Stimulated activated naive B cell treated with anti-CD40 and anti-IgM and Interleukin-4, amounts not matched to agents 10 μg/mL and 1 μg/mL and 100 μg/mL, for 72 hours (primary cell): Measurements from ENCODE around the gene ADK.
A peak's percentile ranks its signal among the peaks of the same experiment; 100 is the strongest.

Experiments
- ATAC-seq, 2 donors: fragments of 150-1000 bp; cut with Tn5 transposase; replicated peaks; 2 replicates each; pipeline ENCODE4 v1.10.0; 2021; ENCODE audit warnings: moderate library complexity in 1 of 2
- DNase-seq: peaks from one replicate; pipeline ENCODE4 v3.0.0; 2021
- H3K27ac Mint-ChIP-seq: one replicate; pipeline ENCODE4 v1.8.0; 2022; ENCODE audit warnings: mild to moderate bottlenecking, mixed read lengths
- H3K27me3 Mint-ChIP-seq, 2 donors: one replicate each; pipeline ENCODE4 v1.8.0; 2022; ENCODE audit warnings: mixed read lengths in 2 of 2
- H3K36me3 Mint-ChIP-seq, 2 donors: one replicate each; pipeline ENCODE4 v1.8.0; 2022; ENCODE audit warnings: mixed read lengths in 2 of 2, mild to moderate bottlenecking in 1 of 2
- H3K4me1 Mint-ChIP-seq, 2 donors: one replicate each; pipeline ENCODE4 v1.8.0; 2022; ENCODE audit warnings: mixed read lengths in 2 of 2, mild to moderate bottlenecking in 1 of 2
- H3K4me3 Mint-ChIP-seq, 2 donors: one replicate each; pipeline ENCODE4 v1.8.0; 2022; ENCODE audit warnings: mild to moderate bottlenecking in 2 of 2, mixed read lengths in 2 of 2, moderate library complexity in 1 of 2
- H3K9me3 Mint-ChIP-seq, 2 donors: one replicate each; pipeline ENCODE4 v1.8.0; 2022; ENCODE audit warnings: mixed read lengths in 2 of 2, mild to moderate bottlenecking in 1 of 2

ADK gene

GRCh38 chr10:74153676-74154075 lies 2.7 kb downstream of the ADK start:
- Mint-ChIP-seq H3K27ac (no peak overlapping the region), H3K4me1 (peaks cover 33 to 51% of the 10 kb centered on the region in 2 donors), H3K36me3 (peaks cover 3 to 11% of the 10 kb centered on the region in 2 donors), H3K4me3 (peak overlapping the region; percentile 14 to 16), H3K9me3 (no peaks in the 10 kb centered on the region), H3K27me3 (no peaks in the 10 kb centered on the region)
- ATAC-seq (no peak), DNase-seq (no peak)

GRCh38 chr10:74156919-74157289 lies 5.9 kb downstream of the ADK start:
- DNase-seq (no peak), ATAC-seq (peak in 1 of 2 donors; percentile 71)
- peaks cover 42 to 71% of the 10 kb centered on the region in 2 donors for H3K4me1 Mint-ChIP-seq
- no peak overlapping the region for H3K4me3 Mint-ChIP-seq
- no peaks in the 10 kb centered on the region for H3K9me3 Mint-ChIP-seq
- peak overlapping the region; percentile 69 for H3K27ac Mint-ChIP-seq
- H3K36me3 Mint-ChIP-seq: peaks cover 11 to 18% of the 10 kb centered on the region in 2 donors
- H3K27me3 Mint-ChIP-seq: no peaks in the 10 kb centered on the region

GRCh38 chr10:74160013-74160412 lies 9.0 kb downstream of the ADK start:
- peaks cover 21 to 28% of the 10 kb centered on the region in 2 donors for H3K36me3 Mint-ChIP-seq
- ATAC-seq: no peak
- peaks cover 36 to 68% of the 10 kb centered on the region in 2 donors for H3K4me1 Mint-ChIP-seq
- peak overlapping the region; percentile 51 for H3K27ac Mint-ChIP-seq
- no peak overlapping the region for H3K4me3 Mint-ChIP-seq
- H3K9me3 Mint-ChIP-seq: peaks cover 0 to 2% of the 10 kb centered on the region in 2 donors
- DNase-seq: no peak
- no peaks in the 10 kb centered on the region for H3K27me3 Mint-ChIP-seq

GRCh38 chr10:74163319-74164068 lies 12.5 kb downstream of the ADK start:
- DNase-seq (no peak), ATAC-seq (peak in 1 of 2 donors; percentile 42)
- Mint-ChIP-seq H3K36me3 (peaks cover 19 to 22% of the 10 kb centered on the region in 2 donors), H3K27ac (peak overlapping the region; percentile 88), H3K4me1 (peaks cover 34 to 75% of the 10 kb centered on the region in 2 donors), H3K27me3 (no peaks in the 10 kb centered on the region), H3K4me3 (no peak overlapping the region), H3K9me3 (peaks cover 0 to 3% of the 10 kb centered on the region in 2 donors)

- no peaks in the 10 kb centered on the region for H3K27me3 Mint-ChIP-seq
- H3K27ac Mint-ChIP-seq: peak overlapping the region; percentile 89
- peaks cover 35 to 81% of the 10 kb centered on the region in 2 donors for H3K4me1 Mint-ChIP-seq
- DNase-seq (no peak), ATAC-seq (no peak)
- H3K4me3 Mint-ChIP-seq: peak overlapping the region; percentile 44 to 46
- peaks cover 0 to 3% of the 10 kb centered on the region in 2 donors for H3K9me3 Mint-ChIP-seq
- H3K36me3 Mint-ChIP-seq: peaks cover 16 to 21% of the 10 kb centered on the region in 2 donors
Measured at GRCh38 chr10:74164716-74165529, 13.9 kb downstream of the ADK start.

GRCh38 chr10:74165530-74165901 lies 14.5 kb downstream of the ADK start:
- peaks cover 32 to 75% of the 10 kb centered on the region in 2 donors for H3K4me1 Mint-ChIP-seq
- no peak for DNase-seq
- H3K9me3 Mint-ChIP-seq: peaks cover 0 to 3% of the 10 kb centered on the region in 2 donors
- peaks cover 16 to 21% of the 10 kb centered on the region in 2 donors for H3K36me3 Mint-ChIP-seq
- peak overlapping the region; percentile 93 for H3K27ac Mint-ChIP-seq
- no peaks in the 10 kb centered on the region for H3K27me3 Mint-ChIP-seq
- no peak overlapping the region for H3K4me3 Mint-ChIP-seq
- ATAC-seq: no peak

- Mint-ChIP-seq H3K4me3 (peak overlapping the region; percentile 19 to 28), H3K27ac (peak overlapping the region; percentile 92), H3K27me3 (no peaks in the 10 kb centered on the region), H3K9me3 (peaks cover 0 to 1% of the 10 kb centered on the region in 2 donors), H3K36me3 (peaks cover 10 to 17% of the 10 kb centered on the region in 2 donors), H3K4me1 (peaks cover 33 to 71% of the 10 kb centered on the region in 2 donors)
- ATAC-seq: no peak
- no peak for DNase-seq
Measured at GRCh38 chr10:74167443-74167842, 16.4 kb downstream of the ADK start.

GRCh38 chr10:74171625-74172024 lies 20.6 kb downstream of the ADK start:
- H3K27ac Mint-ChIP-seq: peak overlapping the region; percentile 66
- ATAC-seq (no peak), DNase-seq (no peak)
- peaks cover 0 to 1% of the 10 kb centered on the region in 2 donors for H3K9me3 Mint-ChIP-seq
- H3K4me1 Mint-ChIP-seq: peaks cover 20 to 44% of the 10 kb centered on the region in 2 donors
- H3K27me3 Mint-ChIP-seq: no peaks in the 10 kb centered on the region
- H3K4me3 Mint-ChIP-seq: peak overlapping the region; percentile 14 to 36
- peaks cover 4 to 7% of the 10 kb centered on the region in 2 donors for H3K36me3 Mint-ChIP-seq

GRCh38 chr10:74174521-74174920 lies 23.5 kb downstream of the ADK start:
- Mint-ChIP-seq H3K4me1 (peaks cover 21 to 36% of the 10 kb centered on the region in 2 donors), H3K9me3 (no peaks in the 10 kb centered on the region), H3K4me3 (no peak overlapping the region), H3K27ac (no peak overlapping the region), H3K36me3 (peaks cover 3 to 12% of the 10 kb centered on the region in 2 donors), H3K27me3 (no peaks in the 10 kb centered on the region)
- ATAC-seq: no peak
- DNase-seq: no peak

GRCh38 chr10:74175510-74176379 lies 24.7 kb downstream of the ADK start:
- Mint-ChIP-seq H3K27me3 (no peaks in the 10 kb centered on the region), H3K27ac (peak overlapping the region; percentile 100), H3K36me3 (peaks cover 3 to 21% of the 10 kb centered on the region in 2 donors), H3K4me3 (peak overlapping the region; percentile 89 to 95), H3K9me3 (no peaks in the 10 kb centered on the region), H3K4me1 (peaks cover 25 to 44% of the 10 kb centered on the region in 2 donors)
- DNase-seq (no peak), ATAC-seq (no peak)

GRCh38 chr10:74176380-74177139 lies 25.5 kb downstream of the ADK start:
- H3K27ac Mint-ChIP-seq: peak overlapping the region; percentile 100
- H3K4me3 Mint-ChIP-seq: peak overlapping the region; percentile 89 to 95
- H3K4me1 Mint-ChIP-seq: peaks cover 27 to 47% of the 10 kb centered on the region in 2 donors
- DNase-seq: peak; percentile 97
- peaks cover under 1 to 19% of the 10 kb centered on the region in 2 donors for H3K36me3 Mint-ChIP-seq
- no peaks in the 10 kb centered on the region for H3K27me3 Mint-ChIP-seq
- H3K9me3 Mint-ChIP-seq: no peaks in the 10 kb centered on the region
- peak; percentile 92 to 96 for ATAC-seq

GRCh38 chr10:74177140-74177677 lies 26.2 kb downstream of the ADK start:
- peaks cover 26 to 48% of the 10 kb centered on the region in 2 donors for H3K4me1 Mint-ChIP-seq
- DNase-seq: peak; percentile 36
- H3K27ac Mint-ChIP-seq: peak overlapping the region; percentile 100
- ATAC-seq: peak; percentile 36 to 41
- H3K4me3 Mint-ChIP-seq: peak overlapping the region; percentile 89 to 95
- H3K9me3 Mint-ChIP-seq: no peaks in the 10 kb centered on the region
- H3K36me3 Mint-ChIP-seq: peaks cover 0 to 16% of the 10 kb centered on the region in 2 donors
- H3K27me3 Mint-ChIP-seq: no peaks in the 10 kb centered on the region
